Psoas muscle (tissue), 8 donors: ENCODE results near the gene P2RX1. TPM values are rescaled to one million over a fixed set of nuclear protein-coding genes. Genes with fewer than 3 reads are reported as not detected.
A peak's percentile ranks its signal among the peaks of the same experiment; 100 is the strongest.

Experiments used
- ATAC-seq, 4 donors: fragments of 200-7000 bp; cut with Tn5 transposase; one replicate each; pipeline ENCODE4 v1.9.1; 2020; ENCODE audit warnings: moderate library complexity in 3 of 4, mild to moderate bottlenecking in 2 of 4
- DNase-seq, 2 donors: peaks; one replicate each; pipeline ENCODE4 v3.0.0-alpha.2; 2020
- H3K27ac ChIP-seq: fragments of 200-600 bp; one replicate; pipeline ENCODE4 v1.8.0; 2022
- H3K27me3 ChIP-seq, 3 donors: fragments of 200-600 bp in 1 of 3; one replicate each; pipeline versions ENCODE4 v1.6.1 to v1.8.0; 2013 to 2022; ENCODE audit warnings: low read length in 2 of 3, mild to moderate bottlenecking in 2 of 3, moderate library complexity in 1 of 3; ENCODE audit not compliant: insufficient read depth in 3 of 3
- H3K36me3 ChIP-seq, 2 donors: fragments of 200-600 bp in 1 of 2; one replicate each; pipeline versions ENCODE4 v1.6.1 to v1.8.0; 2013 to 2022; ENCODE audit warnings: low read depth in 1 of 2, mild to moderate bottlenecking in 1 of 2, moderate library complexity in 1 of 2; ENCODE audit not compliant: insufficient read depth in 1 of 2
- H3K4me1 ChIP-seq: fragments of 200-600 bp; one replicate; pipeline ENCODE4 v1.8.0; 2022
- H3K4me3 ChIP-seq: fragments of 200-600 bp; one replicate; pipeline ENCODE4 v1.8.0; 2022; ENCODE audit warnings: mild to moderate bottlenecking
- H3K9me3 ChIP-seq: fragments of 200-600 bp; one replicate; pipeline ENCODE4 v1.8.0; 2022
- CTCF ChIP-seq: fragments of 200-600 bp; IDR thresholded peaks from one replicate; pipeline ENCODE4 v1.8.0; 2022; ENCODE audit warnings: antibody characterized with exemption
- WGBS, 3 donors: extraction: QIAGEN DNeasy Blood & Tissue Kit; methylation state at CpG; one replicate each; pipeline versions ENCODE4 v1.1.6 to v1.1.7; 2013; 5-methylcytosine and 5-hydroxymethylcytosine counted together
- intact Hi-C, 2 donors: fragments of 100-400 bp; cut with DNase I; formaldehyde crosslinking; loops; one replicate each; pipeline versions ENCODE4 v1.11.0 to v1.14.2; 2022
- polyA plus RNA-seq, 3 donors: library from polyadenylated mRNA; stranded (reverse); fragments of 200-250 nt; gene quantifications; one replicate each; pipeline ENCODE4 v1.2.3, GENCODE V29; 2013
- total RNA-seq, 4 donors: library from RNA; stranded (reverse); fragmentation: NEBNext Ultra II Directional in 2 of 4; extraction: Animal tissue kit (Norgen Biotek cat#: 25700) in 2 of 4; gene quantifications; one replicate each; pipeline versions ENCODE4 v1.2.1 to v1.2.4, GENCODE V29; 2021 to 2023
- donor health status: healthy with polysubstance abuse.
- donor health status: DM: no; HTN: no; CAD: no; lungs with moderate emphysema.
- donor health status: Bipolar disorder and iron deficiency.
- donor health status: healthy.
- donor health status: DM: yes; HTN: yes; CAD: no.
- donor health status: DM: no; HTN: no; CAD: no.
- donor health status: DM: no; HTN: no; CAD: no.
- donor health status: DM: yes; HTN: yes; CAD: no.

The P2RX1 gene
- total and polyA plus RNA-seq, 7 donors, result 0.06 to 0.94 (median 0.18) TPM

GRCh38 chr17:3900646-3901045 lies 15.6 kb downstream of the P2RX1 start:
- Histone ChIP-seq H3K9me3 (no peaks in the 10 kb centered on the region), H3K4me1 (no peaks in the 10 kb centered on the region), H3K36me3 (no peaks in the 10 kb centered on the region), H3K4me3 (no peak overlapping the region), H3K27ac (no peak overlapping the region), H3K27me3 (no peaks in the 10 kb centered on the region)
- ATAC-seq (no peak), DNase-seq (no peak)
- TF ChIP-seq CTCF, result no peak
- 63 to 81% (median 77%) methylated on average over 6 of the region's 6 CpGs for WGBS, 3 donors
- intact Hi-C loops, result loop anchor here in 1 of 2 donors (10.0 kb wide), 1 partner anchor 166 kb away; no protein-coding TSS in a partner anchor

- Histone ChIP-seq H3K4me1 (peaks cover 19% of the 10 kb centered on the region), H3K36me3 (no peaks in the 10 kb centered on the region), H3K27ac (no peak overlapping the region), H3K4me3 (no peak overlapping the region), H3K27me3 (no peaks in the 10 kb centered on the region), H3K9me3 (no peaks in the 10 kb centered on the region)
- ATAC-seq (no peak), DNase-seq (no peak)
- WGBS, 3 donors, result 94 to 99% (median 97%) methylated on average over 10 to 12 of the region's 12 CpGs
- TF ChIP-seq CTCF, result no peak
- intact Hi-C loops, result no loop called here
Observed at GRCh38 chr17:3897731-3898130, 18.5 kb downstream of the P2RX1 start.

GRCh38 chr17:3896968-3897235 lies 19.4 kb downstream of the P2RX1 start:
- DNase-seq (no peak), ATAC-seq (no peak)
- H3K36me3 ChIP-seq, result no peaks in the 10 kb centered on the region
- TF ChIP-seq CTCF, result no peak
- no peaks in the 10 kb centered on the region for H3K9me3 ChIP-seq
- no peak overlapping the region for H3K4me3 ChIP-seq
- no peak overlapping the region for H3K27ac ChIP-seq
- no peaks in the 10 kb centered on the region for H3K27me3 ChIP-seq
- WGBS, 3 donors, result 86 to 91% (median 90%) methylated on average over 6 of the region's 6 CpGs
- intact Hi-C loops, result no loop called here
- peaks cover 19% of the 10 kb centered on the region for H3K4me1 ChIP-seq

GRCh38 chr17:3896108-3896967 lies 19.9 kb downstream of the P2RX1 start:
- intact Hi-C loops, result no loop called here
- H3K9me3 ChIP-seq, result no peaks in the 10 kb centered on the region
- no peak overlapping the region for H3K4me3 ChIP-seq
- H3K27ac ChIP-seq, result no peak overlapping the region
- no peaks in the 10 kb centered on the region for H3K27me3 ChIP-seq
- TF ChIP-seq CTCF, result no peak
- ATAC-seq, result no peak
- 65 to 74% (median 69%) methylated on average over 15 of the region's 15 CpGs for WGBS, 3 donors
- DNase-seq, result no peak
- H3K36me3 ChIP-seq, result no peaks in the 10 kb centered on the region
- peaks cover 19% of the 10 kb centered on the region for H3K4me1 ChIP-seq

- 97 to 100% (median 99%) methylated on average over 3 of the region's 3 CpGs for WGBS, 3 donors
- no peak for ATAC-seq
- intact Hi-C loops, result no loop called here
- Histone ChIP-seq H3K27me3 (no peaks in the 10 kb centered on the region), H3K4me1 (peaks cover 19% of the 10 kb centered on the region), H3K9me3 (no peaks in the 10 kb centered on the region), H3K36me3 (no peaks in the 10 kb centered on the region), H3K27ac (peak overlapping the region; percentile 68), H3K4me3 (no peak overlapping the region)
- DNase-seq, result no peak
- no peak for TF ChIP-seq CTCF
Observed at GRCh38 chr17:3895354-3895753, 20.9 kb downstream of the P2RX1 start.
